LNCAP (cell line): ENCODE results near the gene ITGB7.

ENCODE experiments used
- CTCF ChIP-seq: fragments of 450-650 bp; IDR thresholded peaks from 2 replicates; pipeline ENCODE4 v1.5.1; 2017; ENCODE audit warnings: mild to moderate bottlenecking

The ITGB7 gene

GRCh38 chr12:53222170-53222721 is 15.2 kb upstream of the ITGB7 start:
- no peak for TF ChIP-seq CTCF

GRCh38 chr12:53221203-53222080 is 14.4 kb upstream of the ITGB7 start:
- peak; percentile 29; the same call in 1 of the 2 replicates for TF ChIP-seq CTCF

- no peak for TF ChIP-seq CTCF
Measured at GRCh38 chr12:53220694-53221202, 13.7 kb upstream of the ITGB7 start.

- TF ChIP-seq CTCF: no peak
Measured at GRCh38 chr12:53219956-53220693, 13.1 kb upstream of the ITGB7 start.

- no peak for TF ChIP-seq CTCF
Measured at GRCh38 chr12:53219292-53219955, 12.4 kb upstream of the ITGB7 start.

GRCh38 chr12:53218551-53219291 is 11.7 kb upstream of the ITGB7 start:
- no peak for TF ChIP-seq CTCF
